Astrocyte of the spinal cord (primary cell): ENCODE measurements around the gene NPTX1.

Source experiments
- DNase-seq: peaks from one replicate; pipeline ENCODE4 v3.0.0; 2011; ENCODE audit warnings: low read depth, low spot score
- H3K4me3 ChIP-seq: 2 replicates; pipeline ENCODE4 v1.5.1; 2011; ENCODE audit warnings: low read depth, mild to moderate bottlenecking, low read length, moderate library complexity
- in situ Hi-C: cut with HindIII; loops from 2 replicates; pipeline ENCODE4 v1.10.0; 2017; ENCODE audit warnings: low sequenced_read_pairs
- TF ChIP-seq, protein P1 (sequence below): IDR thresholded peaks from 2 replicates; pipeline ENCODE4 v1.5.1; 2012; ENCODE audit warnings: low read depth, mild to moderate bottlenecking, low read length, inconsistent platforms

NPTX1 gene

DNA sequence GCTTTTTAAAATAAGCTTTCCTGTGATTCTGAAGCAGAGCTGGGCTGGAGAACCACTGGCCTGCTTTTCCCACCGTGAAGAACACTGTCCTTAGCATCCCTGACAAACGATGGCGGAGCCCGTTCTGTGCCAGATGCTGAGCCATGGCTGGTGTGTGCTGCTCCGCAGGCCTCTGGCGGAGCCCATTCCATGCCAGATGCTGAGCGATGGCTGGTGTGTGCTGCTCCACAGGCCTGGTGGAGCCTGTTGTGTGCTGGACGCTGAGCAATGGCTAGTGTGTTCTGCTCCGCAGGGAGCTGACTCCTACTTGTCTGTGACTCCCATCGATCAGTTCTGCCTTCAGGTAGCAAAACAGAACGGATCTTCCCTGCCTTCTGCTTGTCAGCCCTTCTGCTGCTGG is 57.2 kb downstream of the NPTX1 start:
- TF ChIP-seq, protein P1, sequence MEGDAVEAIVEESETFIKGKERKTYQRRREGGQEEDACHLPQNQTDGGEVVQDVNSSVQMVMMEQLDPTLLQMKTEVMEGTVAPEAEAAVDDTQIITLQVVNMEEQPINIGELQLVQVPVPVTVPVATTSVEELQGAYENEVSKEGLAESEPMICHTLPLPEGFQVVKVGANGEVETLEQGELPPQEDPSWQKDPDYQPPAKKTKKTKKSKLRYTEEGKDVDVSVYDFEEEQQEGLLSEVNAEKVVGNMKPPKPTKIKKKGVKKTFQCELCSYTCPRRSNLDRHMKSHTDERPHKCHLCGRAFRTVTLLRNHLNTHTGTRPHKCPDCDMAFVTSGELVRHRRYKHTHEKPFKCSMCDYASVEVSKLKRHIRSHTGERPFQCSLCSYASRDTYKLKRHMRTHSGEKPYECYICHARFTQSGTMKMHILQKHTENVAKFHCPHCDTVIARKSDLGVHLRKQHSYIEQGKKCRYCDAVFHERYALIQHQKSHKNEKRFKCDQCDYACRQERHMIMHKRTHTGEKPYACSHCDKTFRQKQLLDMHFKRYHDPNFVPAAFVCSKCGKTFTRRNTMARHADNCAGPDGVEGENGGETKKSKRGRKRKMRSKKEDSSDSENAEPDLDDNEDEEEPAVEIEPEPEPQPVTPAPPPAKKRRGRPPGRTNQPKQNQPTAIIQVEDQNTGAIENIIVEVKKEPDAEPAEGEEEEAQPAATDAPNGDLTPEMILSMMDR, result no peak
- H3K4me3 ChIP-seq, result no peak overlapping the region
- in situ Hi-C loops, result no loop called here
- DNase-seq, result no peak

DNA sequence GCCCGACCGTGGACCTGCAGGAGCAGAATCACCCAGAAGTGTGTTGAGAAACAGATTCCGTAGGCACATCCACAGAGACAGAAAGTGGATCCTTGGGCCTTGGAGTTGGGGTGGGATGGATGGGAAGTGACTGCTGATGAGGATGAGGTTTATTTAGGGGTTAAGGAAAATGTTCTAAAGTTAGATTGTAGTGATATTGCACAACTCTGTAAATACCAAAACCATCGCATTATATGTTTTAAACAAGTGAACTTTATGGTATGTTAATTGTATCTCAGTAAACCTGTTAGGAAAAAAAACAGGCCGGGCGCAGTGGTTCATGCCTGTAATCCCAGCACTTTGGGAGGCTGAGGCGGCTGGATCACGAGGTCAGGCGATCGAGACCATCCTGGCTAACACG is 57.8 kb downstream of the NPTX1 start:
- no peak overlapping the region for H3K4me3 ChIP-seq
- TF ChIP-seq, protein P1, result no peak
- DNase-seq, result no peak
- in situ Hi-C loops, result no loop called here
